Measurements from ENCODE around the gene TST. TPM values are rescaled to one million over a fixed set of nuclear protein-coding genes. Genes with fewer than 3 reads are reported as not detected.

TST gene
- polyA plus RNA-seq, 1 donor from 2014 or later = 5.4 TPM

DNA sequence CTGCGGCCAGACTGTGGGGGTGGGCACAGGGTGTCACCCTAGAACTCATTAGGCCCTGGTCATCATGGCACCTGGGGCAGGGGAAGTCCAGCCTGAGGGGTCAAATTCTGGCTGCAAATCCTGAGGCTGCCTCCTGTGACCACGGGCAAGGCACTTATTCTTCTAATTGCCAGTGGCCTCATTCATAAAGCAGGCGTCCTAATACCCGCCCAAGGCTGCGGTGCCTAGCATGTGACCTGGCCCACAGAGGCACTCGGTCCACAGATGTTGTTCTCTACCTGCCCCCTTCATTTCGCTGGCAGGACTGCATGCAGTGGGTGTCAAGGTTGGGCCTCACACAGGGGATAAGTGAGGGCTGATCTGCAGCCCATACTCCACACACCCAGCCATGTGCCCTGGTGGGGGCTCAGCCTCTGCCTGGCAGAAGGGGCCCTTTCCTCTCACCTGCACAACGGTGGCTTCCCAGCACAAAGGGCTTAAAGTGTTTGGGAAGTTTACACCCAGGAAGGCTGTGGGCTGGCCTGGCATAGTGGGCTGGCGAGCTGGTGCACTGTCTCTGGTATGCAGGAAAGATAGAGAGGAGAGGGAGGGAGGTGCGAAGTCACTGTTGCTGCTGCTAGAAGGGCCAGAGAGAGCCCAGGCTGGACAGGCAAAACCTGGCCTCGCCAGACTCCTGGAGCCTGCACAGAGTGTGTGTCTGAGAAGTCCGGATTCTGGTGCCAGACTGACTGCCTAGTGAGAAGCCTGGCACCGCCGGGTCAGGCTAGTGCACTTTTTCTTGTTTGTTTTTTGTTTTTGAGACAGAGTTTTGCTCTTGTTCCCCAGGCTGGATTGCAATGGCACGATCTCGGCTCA is 3.5 kb upstream of the TST start:
- H3K36me3 ChIP-seq (ENCODE audit: insufficient read depth, low read length) = no peaks in the 10 kb centered on the region
- H3K4me3 ChIP-seq (ENCODE audit: low read length) = no peak overlapping the region
- no peak overlapping the region for H3K4me2 ChIP-seq (ENCODE audit: low read length)
- no peaks in the 10 kb centered on the region for H3K27me3 ChIP-seq (ENCODE audit: insufficient read depth, low read depth, low read length)
- H3K27ac ChIP-seq (ENCODE audit: low read length) = no peak overlapping the region
- H3K9ac ChIP-seq (ENCODE audit: low read length) = no peak overlapping the region
- no peaks in the 10 kb centered on the region for H3F3A ChIP-seq (ENCODE audit: insufficient read depth, low read length, poor library complexity, severe bottlenecking)
- H4K20me1 ChIP-seq (ENCODE audit: insufficient read depth) = no peaks in the 10 kb centered on the region
- TF ChIP-seq, protein P1, sequence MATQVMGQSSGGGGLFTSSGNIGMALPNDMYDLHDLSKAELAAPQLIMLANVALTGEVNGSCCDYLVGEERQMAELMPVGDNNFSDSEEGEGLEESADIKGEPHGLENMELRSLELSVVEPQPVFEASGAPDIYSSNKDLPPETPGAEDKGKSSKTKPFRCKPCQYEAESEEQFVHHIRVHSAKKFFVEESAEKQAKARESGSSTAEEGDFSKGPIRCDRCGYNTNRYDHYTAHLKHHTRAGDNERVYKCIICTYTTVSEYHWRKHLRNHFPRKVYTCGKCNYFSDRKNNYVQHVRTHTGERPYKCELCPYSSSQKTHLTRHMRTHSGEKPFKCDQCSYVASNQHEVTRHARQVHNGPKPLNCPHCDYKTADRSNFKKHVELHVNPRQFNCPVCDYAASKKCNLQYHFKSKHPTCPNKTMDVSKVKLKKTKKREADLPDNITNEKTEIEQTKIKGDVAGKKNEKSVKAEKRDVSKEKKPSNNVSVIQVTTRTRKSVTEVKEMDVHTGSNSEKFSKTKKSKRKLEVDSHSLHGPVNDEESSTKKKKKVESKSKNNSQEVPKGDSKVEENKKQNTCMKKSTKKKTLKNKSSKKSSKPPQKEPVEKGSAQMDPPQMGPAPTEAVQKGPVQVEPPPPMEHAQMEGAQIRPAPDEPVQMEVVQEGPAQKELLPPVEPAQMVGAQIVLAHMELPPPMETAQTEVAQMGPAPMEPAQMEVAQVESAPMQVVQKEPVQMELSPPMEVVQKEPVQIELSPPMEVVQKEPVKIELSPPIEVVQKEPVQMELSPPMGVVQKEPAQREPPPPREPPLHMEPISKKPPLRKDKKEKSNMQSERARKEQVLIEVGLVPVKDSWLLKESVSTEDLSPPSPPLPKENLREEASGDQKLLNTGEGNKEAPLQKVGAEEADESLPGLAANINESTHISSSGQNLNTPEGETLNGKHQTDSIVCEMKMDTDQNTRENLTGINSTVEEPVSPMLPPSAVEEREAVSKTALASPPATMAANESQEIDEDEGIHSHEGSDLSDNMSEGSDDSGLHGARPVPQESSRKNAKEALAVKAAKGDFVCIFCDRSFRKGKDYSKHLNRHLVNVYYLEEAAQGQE (IDR thresholded peaks at IDR 0.05; ENCODE audit: borderline replicate concordance) = no peak
- TF ChIP-seq, protein P2, sequence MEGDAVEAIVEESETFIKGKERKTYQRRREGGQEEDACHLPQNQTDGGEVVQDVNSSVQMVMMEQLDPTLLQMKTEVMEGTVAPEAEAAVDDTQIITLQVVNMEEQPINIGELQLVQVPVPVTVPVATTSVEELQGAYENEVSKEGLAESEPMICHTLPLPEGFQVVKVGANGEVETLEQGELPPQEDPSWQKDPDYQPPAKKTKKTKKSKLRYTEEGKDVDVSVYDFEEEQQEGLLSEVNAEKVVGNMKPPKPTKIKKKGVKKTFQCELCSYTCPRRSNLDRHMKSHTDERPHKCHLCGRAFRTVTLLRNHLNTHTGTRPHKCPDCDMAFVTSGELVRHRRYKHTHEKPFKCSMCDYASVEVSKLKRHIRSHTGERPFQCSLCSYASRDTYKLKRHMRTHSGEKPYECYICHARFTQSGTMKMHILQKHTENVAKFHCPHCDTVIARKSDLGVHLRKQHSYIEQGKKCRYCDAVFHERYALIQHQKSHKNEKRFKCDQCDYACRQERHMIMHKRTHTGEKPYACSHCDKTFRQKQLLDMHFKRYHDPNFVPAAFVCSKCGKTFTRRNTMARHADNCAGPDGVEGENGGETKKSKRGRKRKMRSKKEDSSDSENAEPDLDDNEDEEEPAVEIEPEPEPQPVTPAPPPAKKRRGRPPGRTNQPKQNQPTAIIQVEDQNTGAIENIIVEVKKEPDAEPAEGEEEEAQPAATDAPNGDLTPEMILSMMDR (IDR thresholded peaks at IDR 0.05; ENCODE audit: poor library complexity, severe bottlenecking) = no peak
- TF ChIP-seq POLR2AphosphoS5 (IDR thresholded peaks at IDR 0.05) = no peak
- no peak for TF ChIP-seq TAF1 (IDR thresholded peaks at IDR 0.05; ENCODE audit: low read depth)
- no peak for TF ChIP-seq EP300 (conservative IDR thresholded peaks at IDR 0.05; ENCODE audit: poor library complexity, severe bottlenecking)
- no peak for TF ChIP-seq EZH2 (IDR thresholded peaks at IDR 0.05; ENCODE audit: borderline replicate concordance, insufficient read depth, low read length, poor library complexity, severe bottlenecking)
- TF ChIP-seq MXI1 (conservative IDR thresholded peaks at IDR 0.05; ENCODE audit: poor library complexity, severe bottlenecking) = no peak
- no peak for TF ChIP-seq RAD21 (conservative IDR thresholded peaks at IDR 0.05)
- TF ChIP-seq SMC3 (conservative IDR thresholded peaks at IDR 0.05; ENCODE audit: poor library complexity) = no peak
- no peak overlapping the region for H2AFZ ChIP-seq (ENCODE audit: low read depth, low read length)
- no peaks in the 10 kb centered on the region for H3K9me2 ChIP-seq (ENCODE audit: insufficient read depth, low read length)
- no peaks in the 10 kb centered on the region for H3K9me3 ChIP-seq (ENCODE audit: low read length)
- H3K79me2 ChIP-seq (replicated peaks; ENCODE audit: insufficient read depth, low read length) = peaks cover 10% of the 10 kb centered on the region

DNA sequence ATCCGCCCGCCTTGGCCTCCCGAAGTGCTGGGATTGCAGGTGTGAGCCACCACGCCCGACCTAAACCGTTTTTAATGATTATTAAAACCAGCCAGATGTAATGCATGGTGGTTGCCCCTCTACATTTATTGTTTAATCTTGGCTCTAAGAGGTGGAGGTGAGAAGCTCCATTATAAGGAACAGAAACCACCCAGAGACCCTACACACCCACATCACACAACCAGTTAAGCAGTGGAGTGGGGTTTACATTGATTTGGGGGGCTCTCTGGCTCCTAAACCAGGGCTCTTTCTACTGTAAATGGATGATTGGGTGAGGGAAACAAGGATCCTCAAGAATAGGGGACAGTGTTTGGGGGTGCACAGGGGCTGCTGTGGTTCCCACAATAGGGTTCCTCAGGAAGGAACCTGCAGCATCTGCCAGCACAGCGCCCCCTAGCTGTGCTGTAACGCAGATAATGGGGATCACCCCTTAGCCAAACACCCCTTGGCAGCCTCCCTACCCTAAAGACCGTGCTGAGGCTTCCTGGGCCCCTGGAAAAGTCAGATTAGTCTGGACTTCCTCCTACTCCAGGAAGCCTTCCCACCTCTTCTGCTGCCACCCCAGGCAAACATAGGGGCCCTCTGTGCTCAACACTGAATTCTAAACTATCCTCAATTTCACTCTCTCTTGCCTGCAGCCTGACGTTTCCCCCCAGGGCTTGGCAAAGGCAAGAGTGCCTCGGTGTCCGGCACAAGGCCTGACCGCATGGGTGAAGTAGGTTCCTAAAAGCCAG is 2.6 kb upstream of the TST start:
- Histone ChIP-seq H3K4me3 (ENCODE audit: low read length) (no peak overlapping the region), H3K79me2 (replicated peaks; ENCODE audit: insufficient read depth, low read length) (peaks cover 10% of the 10 kb centered on the region), H2AFZ (ENCODE audit: low read depth, low read length) (no peak overlapping the region), H3K9me2 (ENCODE audit: insufficient read depth, low read length) (no peaks in the 10 kb centered on the region), H3F3A (ENCODE audit: insufficient read depth, low read length, poor library complexity, severe bottlenecking) (no peaks in the 10 kb centered on the region), H3K27ac (ENCODE audit: low read length) (no peak overlapping the region), H3K27me3 (ENCODE audit: insufficient read depth, low read depth, low read length) (no peaks in the 10 kb centered on the region), H3K36me3 (ENCODE audit: insufficient read depth, low read length) (no peaks in the 10 kb centered on the region), H3K9me3 (ENCODE audit: low read length) (no peaks in the 10 kb centered on the region), H3K9ac (ENCODE audit: low read length) (no peak overlapping the region), H3K4me2 (ENCODE audit: low read length) (no peak overlapping the region), H4K20me1 (ENCODE audit: insufficient read depth) (no peaks in the 10 kb centered on the region)
- TF ChIP-seq EZH2 (IDR thresholded peaks at IDR 0.05; ENCODE audit: borderline replicate concordance, insufficient read depth, low read length, poor library complexity, severe bottlenecking) (no peak), MXI1 (conservative IDR thresholded peaks at IDR 0.05; ENCODE audit: poor library complexity, severe bottlenecking) (no peak), POLR2AphosphoS5 (IDR thresholded peaks at IDR 0.05) (no peak), TAF1 (IDR thresholded peaks at IDR 0.05; ENCODE audit: low read depth) (no peak), SMC3 (conservative IDR thresholded peaks at IDR 0.05; ENCODE audit: poor library complexity) (no peak)
- TF ChIP-seq, protein P2 (IDR thresholded peaks at IDR 0.05; ENCODE audit: poor library complexity, severe bottlenecking) = peak; percentile 53
